GM18951 (cell line): ENCODE data around the gene CREG1.

Experiments
- POLR2A ChIP-seq: IDR thresholded peaks from 4 replicates; pipeline ENCODE4 v1.6.1; 2011; ENCODE audit warnings: mild to moderate bottlenecking; ENCODE audit not compliant: insufficient read length, insufficient read depth; ENCODE audit errors: extremely low read depth
- in situ Hi-C: fragments of 300-500 bp; cut with MboI; formaldehyde crosslinking; loops from one replicate; pipeline ENCODE4 v1.12.0; 2022; ENCODE audit warnings: low sequenced_read_pairs, mixed read lengths, inconsistent platforms; ENCODE audit not compliant: unreplicated experiment

The CREG1 gene

DNA sequence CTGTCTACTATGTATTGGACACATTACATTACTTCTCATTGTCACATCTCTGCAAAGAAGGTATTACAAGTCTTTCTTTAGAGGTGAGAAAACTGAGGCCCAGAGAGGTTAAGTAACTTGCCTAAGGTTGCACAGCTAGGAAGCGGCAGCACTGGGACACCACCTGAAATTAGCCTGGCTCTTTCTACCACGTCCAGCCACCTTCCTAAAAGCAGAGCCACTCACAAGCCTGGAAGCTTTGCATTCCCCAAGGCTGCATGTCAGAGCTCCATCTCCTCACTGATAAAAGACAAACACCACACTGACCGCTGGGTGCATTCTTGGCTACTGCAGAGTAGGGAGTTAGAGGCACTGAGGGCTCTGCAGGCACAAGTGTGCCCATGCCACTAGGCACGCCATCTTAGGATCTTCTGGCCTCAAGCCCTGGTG is 37.7 kb downstream of the CREG1 start:
- in situ Hi-C loops, result no loop called here
- no peak for TF ChIP-seq POLR2A

GRCh38 chr1:167515461-167515860 is 38.1 kb downstream of the CREG1 start:
- in situ Hi-C loops, result no loop called here
- TF ChIP-seq POLR2A, result no peak

DNA sequence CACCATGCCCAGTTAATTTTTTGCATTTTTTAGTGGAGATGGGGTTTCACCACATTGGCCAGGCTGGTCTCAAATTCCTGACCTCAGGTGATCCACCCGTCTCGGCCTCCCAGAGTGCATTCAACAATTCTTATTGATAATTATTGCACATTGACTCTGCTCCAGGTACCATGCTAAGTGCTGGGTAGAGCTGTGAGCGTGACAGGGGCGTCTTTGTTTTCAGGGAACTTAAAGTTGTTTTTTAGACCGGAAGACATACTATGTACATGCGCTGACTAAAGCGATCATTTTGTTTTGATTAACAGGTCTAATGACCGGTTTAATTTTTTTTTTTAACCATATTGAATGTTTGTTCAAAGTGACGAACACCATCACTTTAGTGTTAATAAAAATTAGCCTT is 39.3 kb downstream of the CREG1 start:
- in situ Hi-C loops, result no loop called here
- TF ChIP-seq POLR2A, result no peak

- no peak for TF ChIP-seq POLR2A
- in situ Hi-C loops, result no loop called here
Measured at GRCh38 chr1:167512046-167512654, 41.4 kb downstream of the CREG1 start.

- no peak for TF ChIP-seq POLR2A
- in situ Hi-C loops, result no loop called here
Measured at GRCh38 chr1:167511374-167511986, 42.1 kb downstream of the CREG1 start.

- TF ChIP-seq POLR2A, result no peak
- in situ Hi-C loops, result no loop called here
Measured at GRCh38 chr1:167510881-167511280, 42.7 kb downstream of the CREG1 start.

- no peak for TF ChIP-seq POLR2A
- in situ Hi-C loops, result no loop called here
Measured at GRCh38 chr1:167510244-167510643, 43.3 kb downstream of the CREG1 start.

DNA sequence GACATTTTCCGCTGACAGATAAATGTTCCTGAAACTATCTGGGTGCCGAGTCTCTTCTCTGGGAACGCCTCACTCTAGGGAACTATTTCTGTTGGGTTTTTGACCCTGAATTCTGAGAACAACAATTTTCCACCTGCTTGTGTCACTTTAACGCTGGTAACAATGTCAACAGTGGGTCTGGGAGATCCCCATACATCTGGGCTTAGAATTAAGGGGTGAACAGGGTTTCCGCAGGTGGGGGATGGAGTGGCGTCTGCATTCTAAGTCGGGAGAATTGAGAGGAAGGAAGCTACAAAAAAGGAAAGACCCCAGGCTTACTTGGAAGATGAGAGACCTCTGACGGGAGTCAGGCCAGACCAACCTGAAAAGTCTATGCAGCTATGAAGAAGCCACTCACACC is 44.0 kb downstream of the CREG1 start:
- in situ Hi-C loops, result no loop called here
- no peak for TF ChIP-seq POLR2A

DNA sequence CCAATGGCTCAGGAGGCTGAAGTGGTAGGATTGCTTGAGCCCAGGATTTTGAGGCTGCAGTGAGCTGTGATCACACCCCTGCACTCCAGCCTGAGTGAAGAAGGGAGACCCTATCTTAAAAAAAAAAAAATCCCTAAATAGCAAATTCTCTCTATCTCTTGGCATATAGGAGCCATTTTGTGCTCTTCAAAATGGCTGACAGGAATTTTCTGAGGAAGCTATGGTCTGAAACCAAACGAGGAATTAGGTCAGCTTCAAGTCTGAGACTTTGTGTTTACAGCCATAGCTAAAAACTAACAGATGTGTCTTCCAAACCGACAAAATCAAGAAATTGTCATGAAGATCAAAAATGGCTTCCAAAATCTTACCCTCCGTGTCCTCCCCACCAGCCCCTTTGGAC is 45.8 kb downstream of the CREG1 start:
- in situ Hi-C loops, result no loop called here
- no peak for TF ChIP-seq POLR2A

DNA sequence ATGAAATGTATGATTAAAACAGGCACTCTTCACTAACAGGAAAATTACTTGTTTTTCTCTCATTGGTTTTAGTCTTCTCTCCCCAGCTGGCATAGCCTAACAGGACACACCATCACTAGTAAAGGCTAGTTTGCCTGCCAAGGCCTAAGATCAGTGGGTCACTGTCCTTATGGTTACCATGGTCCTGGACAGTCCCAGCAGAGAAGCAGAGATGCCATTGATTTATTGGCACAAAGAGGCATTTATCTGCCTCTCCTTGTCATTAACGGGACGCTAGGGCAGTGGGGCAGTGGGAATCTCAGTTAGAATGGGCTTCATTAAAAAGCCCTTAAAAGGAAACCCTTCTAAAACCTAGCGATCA is 49.1 kb downstream of the CREG1 start:
- no peak for TF ChIP-seq POLR2A
- in situ Hi-C loops, result no loop called here

- in situ Hi-C loops, result no loop called here
- no peak for TF ChIP-seq POLR2A
Measured at GRCh38 chr1:167503626-167504466, 49.7 kb downstream of the CREG1 start.

DNA sequence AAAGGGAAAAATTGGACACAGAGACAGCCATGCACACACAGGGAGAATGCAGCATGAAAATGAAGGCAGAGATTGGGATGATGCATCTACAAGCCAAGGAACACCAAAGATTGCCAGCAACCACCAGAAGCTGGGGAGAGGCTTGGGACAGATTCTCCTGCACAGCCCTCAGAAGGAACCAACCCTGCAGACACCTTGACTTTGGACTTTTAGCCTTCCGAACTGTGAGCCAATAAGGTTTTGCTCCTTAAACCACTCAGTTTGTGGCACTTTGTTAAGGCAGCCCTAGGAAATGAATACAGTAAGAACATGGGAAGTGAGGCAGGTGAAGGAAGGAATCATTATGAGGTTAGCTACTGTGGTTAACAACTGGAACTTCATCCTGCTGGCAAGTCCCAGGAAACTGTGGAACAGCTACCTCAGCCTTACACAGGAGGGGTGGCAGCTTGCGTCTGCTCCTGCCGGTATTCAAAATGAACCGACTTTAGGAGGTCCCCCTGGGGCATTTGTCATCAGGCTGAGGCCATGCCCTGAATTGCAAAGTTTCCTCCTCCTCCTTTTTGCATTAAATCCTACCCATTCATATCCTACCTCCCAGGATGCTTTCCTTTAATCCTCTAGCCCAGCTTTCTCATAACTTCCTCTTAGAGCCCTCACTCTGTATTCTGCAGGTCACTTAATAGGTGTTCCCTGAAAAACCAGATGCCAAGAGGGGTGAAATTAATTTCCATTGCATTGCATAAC is 50.7 kb downstream of the CREG1 start:
- TF ChIP-seq POLR2A, result no peak
- in situ Hi-C loops, result no loop called here

DNA sequence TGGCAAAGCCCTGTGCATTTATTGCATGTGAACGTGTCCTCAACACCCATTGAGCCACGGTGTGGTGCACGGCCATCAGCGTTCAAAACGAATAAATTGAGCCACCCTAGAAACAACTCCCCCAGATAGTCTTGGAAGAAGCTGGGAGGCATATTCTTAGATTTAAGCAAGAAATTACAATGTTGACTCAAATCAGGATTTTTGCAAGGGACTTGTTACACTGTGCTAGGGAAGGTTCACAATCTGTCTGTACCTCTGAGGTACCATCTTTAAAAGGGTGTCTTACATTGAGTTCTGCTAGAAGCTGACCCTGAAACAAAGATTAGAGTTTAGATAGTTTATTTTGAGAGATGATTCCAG is 51.4 kb downstream of the CREG1 start:
- no peak for TF ChIP-seq POLR2A
- in situ Hi-C loops, result no loop called here

DNA sequence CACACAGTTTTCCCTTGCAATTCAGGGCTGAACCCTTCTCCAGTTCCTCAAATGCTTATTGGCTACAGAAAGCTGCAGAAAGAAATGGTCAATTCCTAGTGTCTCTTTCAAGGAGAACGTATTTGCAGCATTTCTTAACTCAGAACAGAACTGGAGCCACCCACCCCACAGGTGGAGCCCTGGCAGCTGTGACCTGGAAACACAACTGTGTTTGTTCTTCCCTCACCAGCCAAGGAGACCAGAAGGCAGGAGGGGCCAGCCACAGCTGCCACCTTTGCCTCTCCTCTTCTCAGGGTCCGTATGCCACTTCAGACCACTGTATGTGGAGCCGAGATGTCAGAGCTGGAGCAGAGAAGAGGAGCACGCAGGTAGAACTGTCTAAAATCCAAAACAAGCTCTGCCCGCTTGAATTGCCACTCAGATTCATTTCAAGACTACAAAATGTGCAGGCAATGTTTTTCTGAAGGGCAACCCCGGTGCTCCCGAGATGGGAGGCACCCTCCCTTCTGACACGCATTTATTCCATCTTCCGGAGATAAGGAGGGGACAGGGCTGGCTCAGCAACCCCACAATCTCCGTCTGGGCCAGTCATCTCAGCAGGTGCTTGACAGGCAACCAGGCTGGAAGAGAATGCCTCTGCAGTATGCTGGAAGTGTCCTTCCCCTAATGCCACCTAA is 51.9 kb downstream of the CREG1 start:
- TF ChIP-seq POLR2A, result no peak
- in situ Hi-C loops, result no loop called here
